PC-9 (cell line): ENCODE data around the gene RTN3.

ENCODE experiments used
- CTCF ChIP-seq: fragments of 200-600 bp; sonication (generic); conservative IDR thresholded peaks from 2 replicates; pipeline ENCODE4 v1.6.1; 2017; ENCODE audit warnings: mixed run types, antibody characterized with exemption, mild to moderate bottlenecking, moderate library complexity
- EZH2 ChIP-seq: fragments of 200-600 bp; sonication (generic); IDR thresholded peaks from 2 replicates; pipeline ENCODE4 v1.8.0; 2017; ENCODE audit warnings: antibody characterized with exemption, low read depth

DNA sequence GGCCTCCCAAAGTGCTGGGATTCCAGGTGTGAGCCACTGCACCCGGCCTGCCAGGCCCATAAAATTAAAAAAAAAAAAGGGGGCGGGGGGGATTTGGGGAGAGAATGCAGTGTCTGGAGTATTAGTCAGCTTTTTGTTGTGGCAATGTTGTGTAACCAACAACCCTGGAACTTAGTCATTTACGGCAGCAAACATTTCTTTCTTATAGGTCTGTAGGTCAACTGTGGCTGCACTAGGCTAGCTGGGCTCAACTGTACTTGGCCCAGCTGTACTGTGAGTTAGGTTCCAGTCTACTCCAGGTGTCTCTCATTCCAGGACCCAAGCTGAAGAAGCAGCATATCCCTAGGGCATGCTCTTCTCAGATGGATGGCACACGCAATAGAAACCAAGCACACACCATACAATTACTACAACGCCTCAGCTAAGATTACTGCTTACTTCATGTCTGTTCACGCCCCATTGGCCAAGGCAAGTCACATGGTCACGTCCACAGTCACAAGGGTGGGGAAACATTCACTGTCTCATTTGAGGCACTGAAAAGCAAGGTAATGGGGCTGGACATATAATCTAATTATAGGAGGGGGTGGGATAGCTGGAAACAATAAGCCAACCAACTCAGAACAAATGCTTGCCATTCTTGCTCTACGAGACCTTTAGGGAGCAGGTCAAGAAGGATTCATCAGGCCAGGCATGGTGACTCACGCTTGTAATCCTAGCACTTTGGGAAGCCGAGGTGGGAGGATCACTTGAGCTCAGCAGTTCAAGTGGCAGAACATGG lies 121.5 kb downstream of the RTN3 start:
- TF ChIP-seq CTCF (no peak), EZH2 (no peak)
